Measurements from ENCODE around the gene CCDC177.

CCDC177 gene

GRCh38 chr14:69595336-69595735, 20.7 kb upstream of the CCDC177 start:
- Histone ChIP-seq H3K27ac (replicated peaks) (no peak overlapping the region), H3K27me3 (ENCODE audit: insufficient read depth, poor library complexity, severe bottlenecking) (no peaks in the 10 kb centered on the region), H3K4me3 (replicated peaks; ENCODE audit: insufficient read depth, low read length) (no peak overlapping the region)
- TF ChIP-seq CTCF (IDR thresholded peaks at IDR 0.05; ENCODE audit: insufficient read depth, low read length) (no peak), GABPA (IDR thresholded peaks at IDR 0.05; ENCODE audit: low read depth) (no peak), POLR2AphosphoS5 (IDR thresholded peaks at IDR 0.05; ENCODE audit: low read depth) (no peak), SPI1 (IDR thresholded peaks at IDR 0.05; ENCODE audit: borderline replicate concordance, low read depth) (no peak), REST (IDR thresholded peaks at IDR 0.05; ENCODE audit: insufficient replicate concordance, low read depth) (no peak)
- DNase-seq (ENCODE audit: low read depth in 1 of 2, low spot score in 1 of 2), result no peak

- no peak overlapping the region for H3K4me3 ChIP-seq (replicated peaks; ENCODE audit: insufficient read depth, low read length)
Observed at GRCh38 chr14:69594846-69595245, 20.2 kb upstream of the CCDC177 start.

More at GRCh38 chr14:69594846-69595245, 20.2 kb upstream of the CCDC177 start:
- no peak for DNase-seq (ENCODE audit: low read depth in 1 of 2, low spot score in 1 of 2)
- Histone ChIP-seq H3K27ac (replicated peaks) (no peak overlapping the region), H3K27me3 (ENCODE audit: insufficient read depth, poor library complexity, severe bottlenecking) (no peaks in the 10 kb centered on the region)
- no peak for TF ChIP-seq REST (IDR thresholded peaks at IDR 0.05; ENCODE audit: insufficient replicate concordance, low read depth)
- TF ChIP-seq GABPA (IDR thresholded peaks at IDR 0.05; ENCODE audit: low read depth), result no peak
- no peak for TF ChIP-seq CTCF (IDR thresholded peaks at IDR 0.05; ENCODE audit: insufficient read depth, low read length)
- no peak for TF ChIP-seq POLR2AphosphoS5 (IDR thresholded peaks at IDR 0.05; ENCODE audit: low read depth)
- no peak for TF ChIP-seq SPI1 (IDR thresholded peaks at IDR 0.05; ENCODE audit: borderline replicate concordance, low read depth)

Data from HL-60 (cell line).